ENCODE data around the gene NMT1.

Gene NMT1

DNA sequence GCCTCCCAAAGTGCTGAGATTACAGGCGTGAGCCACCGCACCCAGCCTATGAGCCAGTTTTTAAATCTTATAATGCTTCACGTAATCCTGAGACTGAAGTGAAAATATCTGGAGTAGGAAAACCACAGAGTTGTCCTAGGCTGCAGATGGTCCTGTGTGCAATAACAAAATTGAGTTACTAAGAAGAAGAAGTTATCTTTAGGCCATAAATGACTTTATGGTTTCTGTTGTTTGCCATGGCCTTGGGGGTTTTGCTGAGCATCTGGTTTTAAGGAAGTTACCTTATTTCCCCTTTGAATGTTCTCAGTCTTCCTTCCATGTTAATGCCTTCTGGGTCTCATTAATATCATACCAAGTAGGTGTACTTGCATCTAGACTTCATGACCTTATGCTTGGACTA is 16.5 kb downstream of the NMT1 start:
- DNase-seq (ENCODE audit: low read depth in 2 of 2), result no peak

DNA sequence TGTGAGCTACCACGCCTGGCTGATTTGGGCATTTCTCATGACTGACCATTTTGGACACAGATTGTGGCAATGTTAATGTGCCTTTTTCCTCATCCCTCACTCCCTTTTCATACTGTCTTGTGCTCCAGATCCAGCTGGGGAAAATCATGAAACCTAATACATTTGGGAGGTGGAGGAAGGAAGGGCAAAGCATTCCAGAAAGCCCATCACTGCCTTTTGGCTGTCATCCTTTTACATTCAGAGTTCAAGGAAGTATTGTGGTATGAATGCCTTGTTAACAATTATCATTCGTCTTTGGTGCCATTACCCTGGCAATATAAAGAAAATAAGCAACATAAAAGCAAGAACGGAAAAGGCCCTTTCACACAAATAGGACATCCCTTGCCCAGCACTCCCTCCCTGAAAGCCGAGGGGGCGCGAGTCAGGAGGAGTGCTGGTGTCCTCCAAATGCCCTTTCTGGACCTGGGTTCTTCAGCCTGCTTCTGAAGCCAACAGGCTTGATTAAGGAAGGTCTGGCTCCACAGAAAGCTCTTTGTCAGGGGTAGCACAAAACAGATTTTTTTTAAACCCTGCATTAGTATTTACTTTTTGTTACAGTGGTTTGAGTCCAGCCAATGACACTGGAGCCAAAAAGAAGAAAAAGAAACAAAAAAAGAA is 20.1 kb downstream of the NMT1 start:
- no peak for DNase-seq (ENCODE audit: low read depth in 2 of 2)

DNA sequence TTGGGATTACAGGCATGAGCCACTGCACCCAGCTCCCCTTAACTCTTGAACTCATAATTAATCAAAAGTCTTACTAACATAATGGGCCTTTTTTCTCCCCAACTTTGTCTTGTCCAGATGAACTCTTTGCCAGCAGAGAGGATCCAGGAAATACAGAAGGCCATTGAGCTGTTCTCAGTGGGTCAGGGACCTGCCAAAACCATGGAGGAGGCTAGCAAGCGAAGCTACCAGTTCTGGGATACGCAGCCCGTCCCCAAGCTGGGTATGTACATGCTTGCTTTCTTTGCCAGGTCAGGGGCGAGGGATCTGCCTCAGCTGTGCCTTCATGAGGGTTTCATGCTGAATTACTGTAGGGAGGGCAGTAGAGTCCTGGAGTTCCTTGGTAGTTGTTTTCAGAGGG is 25.3 kb downstream of the NMT1 start:
- DNase-seq (ENCODE audit: low read depth in 2 of 2), result no peak

DNA sequence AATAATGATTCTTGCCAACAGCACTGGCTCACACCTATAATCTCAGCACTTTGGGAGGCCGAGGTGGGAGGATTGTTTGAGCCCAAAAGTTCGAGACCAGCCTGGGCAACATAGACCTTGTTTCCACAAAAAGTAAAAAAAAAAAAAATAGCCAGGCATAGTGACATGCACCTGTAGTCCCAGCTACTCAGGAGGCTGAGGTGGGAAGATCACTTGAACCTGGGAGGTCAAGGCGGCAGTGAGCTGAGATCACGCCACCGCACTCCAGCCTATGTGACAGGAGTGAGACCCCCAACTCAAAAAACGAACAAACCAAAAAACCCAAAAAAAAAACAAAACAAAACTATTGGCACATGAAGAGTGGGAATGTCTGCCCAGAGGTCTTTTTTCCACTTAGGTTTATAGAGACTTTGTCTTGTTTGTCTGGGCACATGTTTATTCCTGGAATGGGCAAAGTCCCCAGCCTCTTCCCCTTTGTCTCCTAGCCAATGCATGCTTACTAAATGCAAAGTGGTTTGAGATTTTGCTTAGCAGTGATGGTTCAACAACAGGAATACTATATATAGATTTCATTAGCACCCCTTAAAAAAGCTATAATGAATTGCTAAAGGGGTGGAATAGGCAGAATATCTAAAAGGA is 25.9 kb downstream of the NMT1 start:
- no peak for DNase-seq (ENCODE audit: low read depth in 2 of 2)

DNA sequence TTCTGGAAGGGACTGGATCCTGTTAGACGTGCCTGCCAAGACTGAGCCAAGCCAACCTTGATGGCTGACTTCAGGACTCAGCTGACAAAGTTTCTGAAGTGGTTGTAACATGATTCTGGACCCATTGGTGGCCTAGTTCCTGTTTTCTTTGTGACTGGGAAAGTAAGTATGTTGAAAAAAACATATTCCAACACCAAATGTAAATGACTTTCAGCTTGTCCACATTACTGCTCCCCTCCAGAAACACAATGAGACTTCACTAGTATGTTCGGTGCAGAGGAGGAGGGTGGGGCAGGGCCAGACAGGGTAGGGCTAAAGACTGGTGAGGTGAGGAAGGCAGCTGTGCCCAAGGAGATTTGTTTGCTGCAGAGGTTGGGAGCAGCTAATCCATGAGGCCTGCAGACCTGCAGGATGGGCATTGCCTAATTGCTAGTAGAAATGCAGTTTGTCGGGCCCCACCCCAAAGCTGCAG is 26.4 kb downstream of the NMT1 start:
- DNase-seq (ENCODE audit: low read depth in 2 of 2), result no peak

DNA sequence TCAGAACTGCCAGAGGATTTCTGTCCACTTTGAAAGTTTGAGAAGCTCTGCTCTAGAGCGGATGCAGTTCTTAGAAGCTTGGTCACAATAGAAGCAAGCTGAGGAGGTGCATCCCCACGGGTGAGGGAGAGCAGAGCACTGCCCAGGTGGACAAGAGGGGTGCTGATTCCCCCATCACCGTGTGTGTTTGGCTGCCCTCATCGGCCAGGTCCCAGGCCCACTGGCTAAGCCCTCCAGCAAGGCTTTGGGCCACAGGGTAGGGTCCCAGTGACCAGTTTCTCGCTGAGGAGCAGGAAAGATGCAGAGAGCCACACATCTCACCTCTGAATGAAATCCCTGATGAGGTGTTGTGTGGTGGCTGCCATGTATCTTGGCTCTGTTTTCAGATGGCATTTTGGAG is 26.9 kb downstream of the NMT1 start:
- no peak for DNase-seq (ENCODE audit: low read depth in 2 of 2)

DNA sequence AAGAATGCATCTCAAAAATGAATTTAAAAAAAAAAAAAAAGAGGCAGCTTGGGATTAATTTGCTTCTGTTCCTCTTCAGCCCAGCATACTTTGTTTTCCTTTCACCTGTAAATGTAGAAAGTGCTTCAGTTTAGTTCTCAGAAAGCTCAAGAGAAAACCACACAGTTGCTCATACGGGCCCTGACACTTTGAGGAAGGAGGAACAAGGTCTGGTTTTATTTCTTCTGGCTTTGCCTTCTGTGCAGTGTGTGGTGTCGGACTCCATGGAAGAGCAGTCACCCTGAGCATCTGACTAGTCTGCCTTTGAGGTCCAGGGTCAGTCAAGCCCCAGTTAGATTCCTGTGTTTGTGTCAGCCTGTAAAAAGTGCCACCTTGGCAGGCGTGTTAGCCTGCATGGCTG is 27.6 kb downstream of the NMT1 start:
- DNase-seq (ENCODE audit: low read depth in 2 of 2), result no peak

DNA sequence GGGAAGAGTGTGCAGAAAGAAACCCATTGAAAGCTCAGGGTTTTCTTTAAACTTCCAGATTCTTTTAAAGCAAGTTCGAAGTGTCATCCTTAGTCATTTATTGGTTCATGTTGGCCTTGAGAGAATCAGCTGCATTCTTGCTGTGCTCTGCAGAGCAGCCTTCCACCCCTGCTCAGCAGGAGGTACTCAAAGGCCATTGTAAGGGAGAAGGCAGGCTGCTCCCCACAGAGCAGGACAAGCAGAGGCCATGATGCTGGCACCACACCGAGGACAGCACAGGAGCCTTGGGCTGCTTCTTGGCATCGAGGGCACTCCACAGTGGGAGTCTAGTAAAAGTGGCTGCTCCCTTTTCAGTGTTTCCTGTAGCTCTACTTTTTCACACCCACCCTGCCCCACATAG is 29.6 kb downstream of the NMT1 start:
- DNase-seq (ENCODE audit: low read depth in 2 of 2), result no peak

DNA sequence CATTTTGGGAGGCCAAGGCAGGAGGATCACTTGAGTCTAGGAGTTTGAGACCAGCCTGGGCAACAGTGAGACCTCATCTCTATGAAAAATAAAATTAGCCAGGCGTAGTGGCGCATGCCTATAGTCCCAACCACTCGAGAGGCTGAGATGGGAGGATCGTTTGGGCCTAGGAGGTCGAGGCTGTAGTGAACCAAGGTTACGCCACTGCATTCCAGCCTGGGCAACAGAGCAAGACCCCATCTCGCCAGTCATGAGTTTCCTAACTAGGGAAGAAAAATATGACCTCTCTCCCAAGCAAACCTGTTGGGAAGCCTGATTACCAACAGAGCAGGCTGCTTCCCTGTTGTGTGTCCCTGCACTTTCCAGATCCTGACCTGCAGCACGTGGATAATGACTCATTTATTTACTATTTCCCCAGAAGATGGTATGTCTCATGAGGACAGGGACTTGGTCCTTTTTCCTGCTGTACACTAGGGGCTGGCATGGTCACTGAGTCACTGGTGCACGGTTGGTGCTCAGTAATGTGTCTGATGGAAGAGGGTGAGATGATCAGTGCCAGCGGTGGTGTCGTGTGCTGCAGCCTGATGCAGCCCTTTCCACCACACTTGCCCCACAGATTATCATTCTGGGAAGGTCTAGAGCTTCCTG is 30.8 kb downstream of the NMT1 start:
- no peak for DNase-seq (ENCODE audit: low read depth in 2 of 2)

DNA sequence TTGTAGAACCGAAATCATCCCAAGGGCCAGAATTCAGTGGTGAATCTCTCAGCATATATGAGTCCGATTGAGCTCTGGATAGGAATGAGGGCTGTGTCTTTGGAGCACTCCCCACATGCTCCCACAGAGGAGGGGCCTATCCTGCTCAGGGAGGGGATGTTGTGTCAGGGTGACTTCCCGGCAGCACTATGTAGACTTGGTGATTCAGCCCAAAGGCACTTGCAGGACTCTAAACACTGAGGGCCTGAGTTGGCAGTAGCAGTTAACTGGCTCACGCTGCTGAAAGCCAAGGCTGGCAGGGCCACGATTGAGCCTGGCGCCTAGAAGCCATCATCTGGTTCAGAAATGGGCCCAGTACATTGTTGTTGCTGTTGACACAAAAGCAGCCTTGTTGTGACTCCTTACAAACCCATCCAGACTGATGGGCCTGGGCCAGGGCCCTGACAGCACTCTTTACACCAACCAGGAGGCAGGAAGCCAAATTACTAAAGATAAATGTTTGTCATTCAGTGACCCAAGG is 31.9 kb downstream of the NMT1 start:
- no peak for DNase-seq (ENCODE audit: low read depth in 2 of 2)

DNA sequence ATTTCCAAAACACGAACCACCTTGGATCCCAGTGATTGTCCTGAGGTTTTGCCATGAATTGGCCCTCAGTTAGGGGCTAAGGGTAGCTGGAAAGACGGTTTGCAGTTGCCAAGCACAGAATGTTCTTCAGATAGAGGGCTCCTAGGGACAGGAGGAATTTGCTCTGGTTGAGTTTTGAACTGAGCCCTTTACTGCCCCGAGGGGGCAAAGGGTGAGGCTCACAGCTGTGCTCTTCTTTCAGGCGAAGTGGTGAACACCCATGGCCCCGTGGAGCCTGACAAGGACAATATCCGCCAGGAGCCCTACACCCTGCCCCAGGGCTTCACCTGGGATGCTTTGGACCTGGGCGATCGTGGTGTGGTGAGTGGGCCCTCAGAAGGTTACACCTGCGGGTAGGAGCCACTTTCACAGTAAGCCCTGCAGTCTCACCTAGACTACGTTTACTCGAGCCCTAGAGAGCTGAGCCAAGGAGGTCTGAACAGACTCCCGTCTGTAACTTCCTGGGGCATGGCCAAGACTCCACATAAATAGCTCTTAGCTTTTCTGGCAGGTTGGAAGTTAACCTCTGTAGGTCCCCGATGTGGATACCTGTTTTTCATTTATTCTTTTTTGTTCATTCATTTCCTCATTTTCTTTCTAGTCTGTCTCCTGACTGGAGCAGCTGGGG is 32.5 kb downstream of the NMT1 start:
- no peak for DNase-seq (ENCODE audit: low read depth in 2 of 2)

DNA sequence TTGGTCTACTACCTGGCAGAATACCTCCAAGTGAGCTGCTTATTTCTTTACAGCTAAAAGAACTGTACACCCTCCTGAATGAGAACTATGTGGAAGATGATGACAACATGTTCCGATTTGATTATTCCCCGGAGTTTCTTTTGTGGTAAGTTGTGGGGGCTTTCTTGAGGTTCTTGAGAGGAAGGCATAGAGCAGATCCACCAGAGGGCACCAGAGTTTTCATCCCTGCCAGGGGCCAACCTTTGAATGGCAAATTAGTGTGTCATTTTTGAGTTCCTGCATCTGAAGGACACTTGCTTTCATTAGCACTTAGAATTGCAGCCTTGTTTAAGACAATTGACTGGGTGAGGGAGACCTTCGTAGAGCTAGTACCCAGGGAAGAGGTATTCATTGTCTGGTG is 35.0 kb downstream of the NMT1 start:
- DNase-seq (ENCODE audit: low read depth in 2 of 2), result no peak

DNA sequence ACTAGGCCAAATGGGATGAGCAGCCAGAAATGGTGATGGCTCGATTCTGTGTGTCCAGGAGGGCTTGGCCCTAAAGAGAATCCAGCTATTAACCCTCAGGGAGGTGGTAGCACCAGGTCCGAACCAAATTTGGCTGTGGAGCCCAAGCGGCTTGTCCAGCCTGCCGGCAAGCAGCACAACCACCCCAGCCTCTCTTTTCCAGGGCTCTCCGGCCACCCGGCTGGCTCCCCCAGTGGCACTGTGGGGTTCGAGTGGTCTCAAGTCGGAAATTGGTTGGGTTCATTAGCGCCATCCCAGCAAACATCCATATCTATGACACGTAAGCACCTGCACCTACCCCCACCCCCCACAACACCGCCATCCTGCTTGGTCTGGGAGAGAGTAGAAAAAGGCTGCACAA is 35.8 kb downstream of the NMT1 start:
- DNase-seq (ENCODE audit: low read depth in 2 of 2), result no peak

DNA sequence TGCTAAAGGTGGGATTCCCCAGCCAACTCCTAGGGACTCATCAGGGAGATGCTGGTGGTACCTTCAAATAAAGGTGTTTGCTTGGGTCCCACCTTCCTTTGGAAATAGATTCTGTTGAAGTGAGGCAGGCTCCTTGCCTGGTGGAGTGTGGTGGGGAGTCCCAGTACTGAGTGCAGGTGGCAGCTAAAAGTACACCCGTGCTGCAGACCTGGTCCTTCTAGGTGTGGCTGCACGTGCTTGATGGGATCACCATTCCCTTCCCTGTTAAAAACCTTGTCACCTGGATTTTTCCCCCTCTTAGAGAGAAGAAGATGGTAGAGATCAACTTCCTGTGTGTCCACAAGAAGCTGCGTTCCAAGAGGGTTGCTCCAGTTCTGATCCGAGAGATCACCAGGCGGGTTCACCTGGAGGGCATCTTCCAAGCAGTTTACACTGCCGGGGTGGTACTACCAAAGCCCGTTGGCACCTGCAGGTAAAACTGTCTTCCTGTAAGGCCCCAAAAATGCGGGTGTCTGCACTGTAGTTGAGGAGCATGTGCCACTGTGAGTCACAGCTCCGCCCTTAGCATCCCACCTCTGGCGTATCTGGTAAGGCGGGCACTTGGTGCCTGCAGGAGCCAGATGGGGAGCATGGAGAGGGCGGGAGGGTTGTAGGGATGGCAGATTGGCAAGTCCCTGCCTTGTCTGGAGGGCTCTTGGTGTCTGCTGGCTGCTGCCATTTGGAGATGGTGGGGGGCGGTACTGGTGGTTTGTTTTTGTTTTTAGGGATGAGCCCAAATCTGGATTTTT is 37.2 kb downstream of the NMT1 start:
- no peak for DNase-seq (ENCODE audit: low read depth in 2 of 2)

DNA sequence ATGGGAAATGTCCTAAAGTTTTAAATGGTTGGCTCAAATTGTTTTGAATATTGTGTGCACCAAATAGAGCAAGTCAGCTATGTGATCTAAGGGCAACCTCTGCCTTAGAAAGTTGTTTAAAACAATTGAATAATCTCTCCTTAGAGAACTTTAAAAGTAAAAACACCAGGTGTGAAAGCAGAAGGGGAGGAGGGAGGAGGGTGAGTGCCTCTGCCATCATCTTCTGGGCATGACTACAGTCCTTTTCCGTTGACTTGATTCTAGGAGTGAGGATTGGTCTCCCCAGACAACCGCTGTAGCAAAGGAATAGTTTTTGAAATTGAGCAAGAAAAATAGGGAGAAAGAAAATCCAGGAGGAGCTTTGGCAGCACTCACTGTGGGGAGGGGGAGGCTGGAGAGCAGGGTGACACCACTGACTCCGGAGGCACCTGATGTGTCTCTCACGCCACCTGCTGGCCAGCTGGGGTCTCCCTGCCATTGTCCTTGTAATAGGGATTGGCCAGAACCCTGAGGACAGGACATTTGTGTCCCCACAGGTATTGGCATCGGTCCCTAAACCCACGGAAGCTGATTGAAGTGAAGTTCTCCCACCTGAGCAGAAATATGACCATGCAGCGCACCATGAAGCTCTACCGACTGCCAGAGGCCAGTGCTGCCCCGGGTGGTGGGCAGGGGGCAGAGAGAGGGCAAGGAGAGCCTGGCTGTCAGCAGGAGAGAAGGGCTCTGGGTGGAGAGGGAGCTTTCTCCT is 37.9 kb downstream of the NMT1 start:
- peak; percentile 43 to 71 for DNase-seq (ENCODE audit: low read depth in 2 of 2)

DNA sequence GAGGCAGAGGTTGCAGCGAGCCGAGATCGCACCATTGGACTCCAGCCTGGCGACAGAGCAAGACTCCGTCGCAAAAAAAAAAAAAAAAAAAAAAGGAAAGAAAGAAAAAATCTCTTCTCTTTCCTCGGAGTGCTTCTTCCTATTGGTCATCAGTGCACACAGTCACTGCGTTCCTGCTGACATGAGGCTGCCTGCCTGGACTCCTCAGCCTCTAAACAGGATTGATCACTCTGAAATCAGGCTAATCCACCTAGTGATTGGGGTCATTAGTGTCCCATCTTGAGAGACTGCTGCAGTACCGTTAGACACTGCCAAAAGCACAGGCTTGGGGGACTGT is 40.4 kb downstream of the NMT1 start:
- no peak for DNase-seq (ENCODE audit: low read depth in 2 of 2)

DNA sequence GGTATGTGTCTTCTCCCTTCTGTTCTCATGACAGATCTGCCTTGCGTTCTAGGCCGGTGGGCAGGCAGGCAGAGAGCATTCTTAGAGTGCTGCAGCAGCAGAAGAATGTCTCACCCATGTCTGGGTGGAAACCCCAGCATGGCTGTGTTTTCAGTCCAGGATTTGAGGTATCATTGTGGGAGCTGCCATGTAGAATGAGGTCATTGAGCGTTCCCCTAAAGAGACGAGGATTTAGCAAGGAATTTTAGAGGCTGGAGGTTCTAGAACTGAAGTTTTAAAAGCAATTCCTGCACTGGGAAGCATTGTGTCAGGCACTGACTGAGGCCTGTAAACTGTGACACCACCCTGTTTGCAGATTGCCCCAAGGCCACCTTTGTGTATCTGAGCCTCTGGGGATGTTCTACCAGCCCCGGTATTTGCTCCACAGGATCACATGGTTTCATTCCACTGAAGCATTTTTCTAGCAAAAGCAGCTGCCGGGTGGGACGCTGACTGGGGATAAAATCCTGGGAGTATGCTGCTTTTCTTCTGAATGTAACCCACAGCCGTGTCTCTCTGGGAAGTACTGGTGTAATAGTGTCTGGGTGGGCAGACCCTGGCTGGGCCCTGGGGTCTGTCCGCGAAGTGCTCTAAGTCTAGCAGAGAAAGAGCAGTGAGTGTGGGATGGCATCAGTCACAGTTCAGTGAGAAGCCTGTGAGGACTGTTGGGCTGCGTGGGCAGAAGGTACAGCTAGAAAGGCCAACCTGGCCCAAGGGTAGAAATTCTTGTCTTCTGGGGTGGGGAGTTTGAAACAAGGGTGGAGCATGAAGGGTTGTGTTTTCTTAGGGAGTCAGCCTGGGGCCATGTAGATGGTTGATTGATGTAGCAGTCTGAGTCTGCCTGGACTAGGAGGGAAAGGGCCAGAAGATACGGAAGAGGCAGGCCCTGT is 41.0 kb downstream of the NMT1 start:
- no peak for DNase-seq (ENCODE audit: low read depth in 2 of 2)

DNA sequence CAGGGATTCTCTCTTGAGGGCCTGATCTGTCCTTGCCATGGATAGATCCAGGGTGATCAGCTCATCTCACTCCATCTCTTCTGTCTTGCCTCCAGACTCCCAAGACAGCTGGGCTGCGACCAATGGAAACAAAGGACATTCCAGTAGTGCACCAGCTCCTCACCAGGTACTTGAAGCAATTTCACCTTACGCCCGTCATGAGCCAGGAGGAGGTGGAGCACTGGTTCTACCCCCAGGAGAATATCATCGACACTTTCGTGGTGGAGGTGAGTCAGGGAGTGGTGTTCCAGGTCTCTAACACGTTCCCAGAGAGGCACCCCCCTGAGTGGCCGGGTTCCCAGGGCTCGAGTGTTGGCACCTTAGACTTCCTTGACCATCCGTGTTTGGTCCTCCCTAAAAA is 41.7 kb downstream of the NMT1 start:
- no peak for DNase-seq (ENCODE audit: low read depth in 2 of 2)

DNA sequence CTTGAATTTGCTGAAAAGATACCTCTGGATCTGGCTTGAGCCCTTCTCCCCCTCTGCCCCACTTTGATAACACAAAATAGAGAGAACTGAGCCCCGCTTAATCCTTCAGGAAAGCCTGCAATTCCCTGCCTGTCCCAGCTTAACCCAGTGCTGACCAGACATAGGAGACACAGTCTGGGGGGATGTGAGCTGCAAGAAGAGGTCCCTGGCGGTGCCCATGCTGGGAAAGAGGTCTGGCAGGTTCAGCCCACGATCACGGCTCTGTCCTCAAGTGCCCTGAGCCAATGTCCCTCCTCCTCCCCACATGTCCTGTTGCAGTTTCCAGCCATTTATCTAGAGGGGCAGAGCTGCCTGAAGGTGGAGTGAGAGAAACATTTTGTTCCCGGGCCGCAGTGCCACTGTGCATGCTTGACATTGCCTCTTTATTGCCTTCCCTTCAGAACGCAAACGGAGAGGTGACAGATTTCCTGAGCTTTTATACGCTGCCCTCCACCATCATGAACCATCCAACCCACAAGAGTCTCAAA is 42.2 kb downstream of the NMT1 start:
- DNase-seq (ENCODE audit: low read depth in 2 of 2), result no peak

DNA sequence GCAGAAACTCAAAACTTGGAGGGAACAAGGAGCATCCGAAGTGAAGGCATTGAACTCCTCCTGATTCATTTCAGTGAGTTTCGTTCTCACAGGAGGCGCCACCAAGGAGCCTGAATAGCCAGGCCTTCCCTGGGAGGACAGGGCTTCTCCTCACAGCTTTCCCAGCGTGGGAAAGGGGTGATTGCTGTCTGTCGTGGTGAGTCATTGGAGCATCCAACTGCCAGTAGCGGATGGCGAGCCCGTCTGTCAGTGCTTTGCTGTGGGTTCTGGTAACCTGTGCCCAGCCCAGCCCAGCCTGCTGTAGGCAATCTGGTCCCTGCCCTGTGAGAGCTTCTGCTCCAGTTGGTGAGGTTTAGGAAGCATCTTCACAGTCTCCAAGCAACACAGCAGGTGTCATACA is 42.9 kb downstream of the NMT1 start:
- no peak for DNase-seq (ENCODE audit: low read depth in 2 of 2)
